GM19240 (cell line): ENCODE measurements around the gene GSK3B.

Source experiments
- DNase-seq: peaks from one replicate; pipeline ENCODE4 v3.0.0; 2011; ENCODE audit warnings: low spot score; ENCODE audit not compliant: insufficient read length

The GSK3B gene

GRCh38 chr3:119818937-119819336 lies 275.3 kb downstream of the GSK3B start:
- DNase-seq = no peak

GRCh38 chr3:119817583-119818363 lies 276.5 kb downstream of the GSK3B start:
- no peak for DNase-seq

- no peak for DNase-seq
Measured at GRCh38 chr3:119817071-119817470, 277.2 kb downstream of the GSK3B start.

GRCh38 chr3:119815716-119816115 lies 278.5 kb downstream of the GSK3B start:
- no peak for DNase-seq

GRCh38 chr3:119812491-119813058 lies 281.7 kb downstream of the GSK3B start:
- no peak for DNase-seq

GRCh38 chr3:119810018-119810435 lies 284.2 kb downstream of the GSK3B start:
- peak; percentile 45 for DNase-seq

- peak; percentile 15 for DNase-seq
Measured at GRCh38 chr3:119809249-119810017, 284.8 kb downstream of the GSK3B start.

- DNase-seq = no peak
Measured at GRCh38 chr3:119808843-119809242, 285.4 kb downstream of the GSK3B start.

- DNase-seq = no peak
Measured at GRCh38 chr3:119808244-119808643, 286.0 kb downstream of the GSK3B start.

GRCh38 chr3:119800844-119801243 lies 293.4 kb downstream of the GSK3B start:
- no peak for DNase-seq

- DNase-seq = no peak
Measured at GRCh38 chr3:119796785-119797184, 297.5 kb downstream of the GSK3B start.

- DNase-seq = no peak
Measured at GRCh38 chr3:119796368-119796767, 297.9 kb downstream of the GSK3B start.

- DNase-seq = no peak
Measured at GRCh38 chr3:119795849-119796248, 298.4 kb downstream of the GSK3B start.

- DNase-seq = no peak
Measured at GRCh38 chr3:119794971-119795612, 299.2 kb downstream of the GSK3B start.

- no peak for DNase-seq
Measured at GRCh38 chr3:119794401-119794800, 299.8 kb downstream of the GSK3B start.

- no peak for DNase-seq
Measured at GRCh38 chr3:119792270-119792669, 302.0 kb downstream of the GSK3B start.

GRCh38 chr3:119790369-119790768 lies 303.9 kb downstream of the GSK3B start:
- no peak for DNase-seq

- DNase-seq = no peak
Measured at GRCh38 chr3:119786409-119786808, 307.8 kb downstream of the GSK3B start.

GRCh38 chr3:119783883-119784282 lies 310.4 kb downstream of the GSK3B start:
- no peak for DNase-seq

- DNase-seq = no peak
Measured at GRCh38 chr3:119783255-119783654, 311.0 kb downstream of the GSK3B start.

GRCh38 chr3:119782460-119782859 lies 311.8 kb downstream of the GSK3B start:
- no peak for DNase-seq
